Smooth muscle cell of the brain vasculature (primary cell): ENCODE measurements around the gene CCL3.
"Not testable (repeated sequence)": the region's sequence is repeated elsewhere in the genome, so short reads cannot be mapped to it uniquely, and the experiment has no call there.

ENCODE experiments used
- DNase-seq: peaks from one replicate; pipeline ENCODE4 v3.0.0-alpha.2; 2012; ENCODE audit warnings: low read depth, low spot score

The CCL3 gene

GRCh38 chr17:36115649-36115977, 25.7 kb upstream of the CCL3 start:
- DNase-seq: not testable (repeated sequence)

GRCh38 chr17:36114971-36115648, 25.2 kb upstream of the CCL3 start:
- DNase-seq: not testable (repeated sequence)

GRCh38 chr17:36113131-36113530, 23.2 kb upstream of the CCL3 start:
- DNase-seq: not testable (repeated sequence)

- DNase-seq: no peak
Observed at GRCh38 chr17:36112572-36112971, 22.6 kb upstream of the CCL3 start.

- no peak for DNase-seq
Observed at GRCh38 chr17:36111068-36111490, 21.1 kb upstream of the CCL3 start.

GRCh38 chr17:36108265-36108664, 18.3 kb upstream of the CCL3 start:
- DNase-seq: not testable (repeated sequence)

GRCh38 chr17:36107660-36108059, 17.7 kb upstream of the CCL3 start:
- no peak for DNase-seq

GRCh38 chr17:36106493-36106835, 16.5 kb upstream of the CCL3 start:
- no peak for DNase-seq

- DNase-seq: no peak
Observed at GRCh38 chr17:36105781-36106492, 16.0 kb upstream of the CCL3 start.

- DNase-seq: no peak
Observed at GRCh38 chr17:36104701-36105181, 14.8 kb upstream of the CCL3 start.

GRCh38 chr17:36104246-36104645, 14.3 kb upstream of the CCL3 start:
- not testable (repeated sequence) for DNase-seq

- DNase-seq: not testable (repeated sequence)
Observed at GRCh38 chr17:36103401-36103975, 13.5 kb upstream of the CCL3 start, which contains the start of gene CCL4. TSS of gene CCL4 (plus strand) at chr17:36103827. CDS start at chr17:36103906, 79 bp downstream.

GRCh38 chr17:36099004-36099403, 9.1 kb upstream of the CCL3 start:
- DNase-seq: not testable (repeated sequence)

- DNase-seq: no peak
Observed at GRCh38 chr17:36095992-36096391, 6.0 kb upstream of the CCL3 start.

- DNase-seq: no peak
Observed at GRCh38 chr17:36094746-36095145, 4.8 kb upstream of the CCL3 start.

GRCh38 chr17:36094232-36094631, 4.3 kb upstream of the CCL3 start:
- DNase-seq: no peak

- not testable (repeated sequence) for DNase-seq
Observed at GRCh38 chr17:36092715-36093114, 2.8 kb upstream of the CCL3 start.

GRCh38 chr17:36092230-36092629, 2.3 kb upstream of the CCL3 start:
- no peak for DNase-seq

- no peak for DNase-seq
Observed at GRCh38 chr17:36089339-36089865, 541 bp downstream of the CCL3 start.

GRCh38 chr17:36088670-36089338, 1.1 kb downstream of the CCL3 start:
- DNase-seq: no peak

- DNase-seq: not testable (repeated sequence)
Observed at GRCh38 chr17:36087897-36088572, 1.9 kb downstream of the CCL3 start.
